HepG2 (cell line): ENCODE measurements around the gene PGC. TPM values are rescaled to one million over a fixed set of nuclear protein-coding genes. Genes with fewer than 3 reads are reported as not detected.

Experiments
- ATM ChIP-seq: fragments of 450-650 bp; IDR thresholded peaks from 2 replicates; pipeline ENCODE4 v1.7.1; 2017; ENCODE audit warnings: mild to moderate bottlenecking, borderline replicate concordance
- BHLHE40 ChIP-seq: IDR thresholded peaks from 2 replicates; pipeline ENCODE4 v1.6.1; 2011; ENCODE audit warnings: low read length, improper control_type of control experiment
- ELF1 ChIP-seq: sonication (generic); formaldehyde crosslinking; IDR thresholded peaks from 2 replicates; pipeline ENCODE4 v1.4.0; 2020; ENCODE audit warnings: missing genetic modification reagents
- HDAC6 ChIP-seq: fragments of 200-600 bp; sonication (generic); IDR thresholded peaks from 2 replicates; pipeline ENCODE4 v1.7.0; 2017; ENCODE audit warnings: mild to moderate bottlenecking, antibody characterized with exemption, low read length, low read depth
- HNF4A ChIP-seq: sonication (generic); formaldehyde crosslinking; IDR thresholded peaks from 2 replicates; pipeline ENCODE4 v1.4.0; 2020; ENCODE audit warnings: missing genetic modification reagents
- HNRNPUL1 ChIP-seq: fragments of 200-400 bp; formaldehyde crosslinking; IDR thresholded peaks from 2 replicates; pipeline ENCODE4 v1.6.1; 2017; ENCODE audit warnings: low read depth, mild to moderate bottlenecking, low read length, moderate library complexity
- JUN ChIP-seq: sonication (generic); formaldehyde crosslinking; IDR thresholded peaks from 2 replicates; pipeline ENCODE4 v1.4.0; 2020; ENCODE audit warnings: mild to moderate bottlenecking, missing genetic modification reagents
- KDM4B ChIP-seq: sonication (generic); formaldehyde crosslinking; IDR thresholded peaks from 2 replicates; pipeline ENCODE4 v1.4.0; 2020; ENCODE audit warnings: missing genetic modification reagents
- KLF11 ChIP-seq: IDR thresholded peaks from 2 replicates; pipeline ENCODE4 v1.6.1; 2016; ENCODE audit warnings: missing compliant biosample characterization
- NFKB2 ChIP-seq: sonication (generic); formaldehyde crosslinking; IDR thresholded peaks from 2 replicates; pipeline ENCODE4 v1.4.0; 2020; ENCODE audit warnings: missing genetic modification reagents, borderline replicate concordance
- PRMT3 ChIP-seq: sonication (generic); formaldehyde crosslinking; IDR thresholded peaks from 2 replicates; pipeline ENCODE4 v1.8.1; 2022; ENCODE audit warnings: low read depth, mild to moderate bottlenecking, moderate library complexity, missing genetic modification reagents, borderline replicate concordance
- SETDB1 ChIP-seq: sonication (generic); formaldehyde crosslinking; IDR thresholded peaks from 2 replicates; pipeline ENCODE4 v1.5.1; 2020; ENCODE audit warnings: missing genetic modification reagents, mild to moderate bottlenecking, borderline replicate concordance
- SNAPC2 ChIP-seq: sonication (generic); formaldehyde crosslinking; IDR thresholded peaks from 2 replicates; pipeline ENCODE4 v1.8.1; 2022; ENCODE audit warnings: mild to moderate bottlenecking, missing genetic modification reagents
- SNAPC5 ChIP-seq: sonication (generic); formaldehyde crosslinking; IDR thresholded peaks from 2 replicates; pipeline ENCODE4 v1.8.1; 2023; ENCODE audit warnings: mild to moderate bottlenecking, missing genetic modification reagents, borderline replicate concordance
- TEAD3 ChIP-seq: optimal IDR thresholded peaks from 2 replicates; pipeline ENCODE3; 2016; ENCODE audit warnings: borderline replicate concordance
- ZFP90 ChIP-seq: sonication (generic); formaldehyde crosslinking; IDR thresholded peaks from 2 replicates; pipeline ENCODE4 v1.8.0; 2022; ENCODE audit warnings: missing genetic modification reagents, mild to moderate bottlenecking, inconsistent platforms, borderline replicate concordance
- ZNF234 ChIP-seq: sonication (generic); formaldehyde crosslinking; conservative IDR thresholded peaks from 2 replicates; pipeline ENCODE4 v1.5.1; 2020; ENCODE audit warnings: mild to moderate bottlenecking, missing genetic modification reagents
- ZNF570 ChIP-seq: sonication (generic); formaldehyde crosslinking; IDR thresholded peaks from 2 replicates; pipeline ENCODE4 v1.4.0; 2020; ENCODE audit warnings: mild to moderate bottlenecking, missing genetic modification reagents, borderline replicate concordance
- ZNF670 ChIP-seq: sonication (generic); formaldehyde crosslinking; IDR thresholded peaks from 2 replicates; pipeline ENCODE4 v1.8.0; 2022; ENCODE audit warnings: mild to moderate bottlenecking, missing genetic modification reagents, borderline replicate concordance
- ZNF792 ChIP-seq: IDR thresholded peaks from 2 replicates; pipeline ENCODE4 v1.6.1; 2016
- polyA plus RNA-seq, 8 experiments: library from polyadenylated mRNA; depleted of rRNA in 3 of 8; stranded (reverse) in 7 of 8; unstranded in 1 of 8; fragments of >200 nt; fragmentation: Illumina TruSeq in 4 of 8; extraction: Trizol in 4 of 8; gene quantifications; 2 replicates each; pipeline versions ENCODE4 v1.2.1 to v1.2.3, GENCODE V29; 2011 to 2016; ENCODE audit warnings: low read depth in 4 of 8, missing spikeins in 1 of 8, mixed read lengths in 1 of 8; ENCODE audit not compliant: insufficient read depth in 1 of 8
- total RNA-seq, 5 experiments: library from RNA; depleted of rRNA; stranded (reverse); fragments of >200 nt; fragmentation: Illumina TruSeq; extraction: Trizol; gene quantifications; 2 replicates each; pipeline ENCODE4 v1.2.3, GENCODE V29; 2016; ENCODE audit warnings: low read depth in 1 of 5
- TF ChIP-seq, protein P1 (sequence below): sonication (generic); formaldehyde crosslinking; IDR thresholded peaks from 2 replicates; pipeline ENCODE4 v1.5.0; 2020; ENCODE audit warnings: missing genetic modification reagents, mild to moderate bottlenecking, borderline replicate concordance
- TF ChIP-seq, protein P2 (sequence below): sonication (generic); formaldehyde crosslinking; IDR thresholded peaks from 2 replicates; pipeline ENCODE4 v1.4.0; 2020; ENCODE audit warnings: missing genetic modification reagents
- TF ChIP-seq, protein P3 (sequence below): sonication (generic); formaldehyde crosslinking; IDR thresholded peaks from 2 replicates; pipeline ENCODE4 v1.5.0; 2020; ENCODE audit warnings: mild to moderate bottlenecking, missing genetic modification reagents

The PGC gene
- total and polyA plus RNA-seq, 2 of the 13 experiments (the other 11 are each of a cell fraction or from before 2014, with no cell fraction given): 426 to 502 TPM

DNA sequence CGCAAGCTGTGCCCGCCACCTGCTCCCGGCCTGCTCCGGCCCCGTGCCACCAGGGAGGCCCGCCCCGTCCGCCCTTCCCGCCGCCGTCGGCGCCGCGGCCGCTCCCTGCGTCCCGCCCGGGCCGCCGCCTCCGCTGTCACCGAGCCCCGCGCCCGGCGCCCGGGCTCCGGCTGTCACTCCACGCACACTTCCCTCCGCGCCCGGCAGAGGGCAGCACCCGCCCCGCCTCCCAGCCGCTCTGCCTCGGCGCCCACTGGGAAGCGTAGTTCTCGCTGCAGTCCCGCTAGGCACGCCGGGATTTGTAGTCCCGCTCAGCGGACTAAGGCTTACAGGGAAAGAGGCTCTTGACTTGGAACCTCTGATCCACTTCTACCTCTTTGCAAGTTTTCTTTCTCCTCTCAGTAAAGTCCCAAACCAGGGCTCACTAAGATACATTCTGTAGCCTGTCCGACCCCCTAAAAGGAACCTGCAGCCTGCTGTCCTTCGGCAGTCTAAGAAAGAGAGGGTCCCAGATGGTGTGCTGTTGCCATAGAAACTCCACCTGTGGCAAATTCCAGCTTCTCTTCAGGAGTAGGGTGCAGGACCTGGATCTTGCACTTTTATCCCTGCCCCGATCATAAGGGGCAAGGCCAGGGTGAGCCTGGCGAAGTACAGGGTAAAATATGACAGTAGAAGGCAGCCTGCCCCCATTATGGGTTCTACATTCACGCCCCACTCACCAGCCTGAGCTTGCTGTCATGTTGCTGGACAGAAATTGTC is 11.6 kb downstream of the PGC start, which contains the start of gene TFEB (continued):
- TF ChIP-seq ZNF570 (CRISPR knock-in tag) (no peak), ZNF670 (CRISPR knock-in tag) (no peak), KDM4B (CRISPR knock-in tag) (peak; percentile 51; the same call in 1 of the 2 replicates), SETDB1 (no peak), ELF1 (CRISPR knock-in tag) (peak; percentile 84), KLF11 (peak; percentile 40; the same call in 1 of the 2 replicates), NFKB2 (CRISPR knock-in tag) (peak; percentile 34; the same call in 1 of the 2 replicates), ZNF234 (0 out of 2 replicates have a peak, but pooled peaks have one; percentile 76), TEAD3 (CRISPR knock-in tag) (peak; percentile 74), ZNF792 (CRISPR knock-in tag) (peak; percentile 75; the same call in 1 of the 2 replicates), HNRNPUL1 (no peak), PRMT3 (CRISPR knock-in tag) (no peak), SNAPC5 (CRISPR knock-in tag) (no peak), HDAC6 (no peak), BHLHE40 (peak; percentile 35; the same call in 1 of the 2 replicates), ATM (no peak), ZFP90 (CRISPR knock-in tag) (no peak), HNF4A (peak; percentile 47), JUN (CRISPR knock-in tag) (no peak), SNAPC2 (CRISPR knock-in tag) (no peak)
- TF ChIP-seq, protein P1, sequence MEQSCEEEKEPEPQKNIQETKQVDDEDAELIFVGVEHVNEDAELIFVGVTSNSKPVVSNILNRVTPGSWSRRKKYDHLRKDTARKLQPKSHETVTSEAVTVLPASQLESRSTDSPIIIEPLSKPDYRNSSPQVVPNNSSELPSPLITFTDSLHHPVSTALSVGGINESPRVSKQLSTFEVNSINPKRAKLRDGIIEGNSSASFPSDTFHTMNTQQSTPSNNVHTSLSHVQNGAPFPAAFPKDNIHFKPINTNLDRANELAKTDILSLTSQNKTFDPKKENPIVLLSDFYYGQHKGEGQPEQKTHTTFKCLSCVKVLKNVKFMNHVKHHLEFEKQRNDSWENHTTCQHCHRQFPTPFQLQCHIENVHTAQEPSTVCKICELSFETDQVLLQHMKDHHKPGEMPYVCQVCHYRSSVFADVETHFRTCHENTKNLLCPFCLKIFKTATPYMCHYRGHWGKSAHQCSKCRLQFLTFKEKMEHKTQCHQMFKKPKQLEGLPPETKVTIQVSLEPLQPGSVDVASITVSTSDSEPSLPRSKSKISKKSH (CRISPR knock-in tag): no peak
- TF ChIP-seq, protein P2, sequence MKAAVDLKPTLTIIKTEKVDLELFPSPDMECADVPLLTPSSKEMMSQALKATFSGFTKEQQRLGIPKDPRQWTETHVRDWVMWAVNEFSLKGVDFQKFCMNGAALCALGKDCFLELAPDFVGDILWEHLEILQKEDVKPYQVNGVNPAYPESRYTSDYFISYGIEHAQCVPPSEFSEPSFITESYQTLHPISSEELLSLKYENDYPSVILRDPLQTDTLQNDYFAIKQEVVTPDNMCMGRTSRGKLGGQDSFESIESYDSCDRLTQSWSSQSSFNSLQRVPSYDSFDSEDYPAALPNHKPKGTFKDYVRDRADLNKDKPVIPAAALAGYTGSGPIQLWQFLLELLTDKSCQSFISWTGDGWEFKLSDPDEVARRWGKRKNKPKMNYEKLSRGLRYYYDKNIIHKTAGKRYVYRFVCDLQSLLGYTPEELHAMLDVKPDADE (CRISPR knock-in tag): 0 out of 2 replicates have a peak, but pooled peaks have one; percentile 23
- TF ChIP-seq, protein P3, sequence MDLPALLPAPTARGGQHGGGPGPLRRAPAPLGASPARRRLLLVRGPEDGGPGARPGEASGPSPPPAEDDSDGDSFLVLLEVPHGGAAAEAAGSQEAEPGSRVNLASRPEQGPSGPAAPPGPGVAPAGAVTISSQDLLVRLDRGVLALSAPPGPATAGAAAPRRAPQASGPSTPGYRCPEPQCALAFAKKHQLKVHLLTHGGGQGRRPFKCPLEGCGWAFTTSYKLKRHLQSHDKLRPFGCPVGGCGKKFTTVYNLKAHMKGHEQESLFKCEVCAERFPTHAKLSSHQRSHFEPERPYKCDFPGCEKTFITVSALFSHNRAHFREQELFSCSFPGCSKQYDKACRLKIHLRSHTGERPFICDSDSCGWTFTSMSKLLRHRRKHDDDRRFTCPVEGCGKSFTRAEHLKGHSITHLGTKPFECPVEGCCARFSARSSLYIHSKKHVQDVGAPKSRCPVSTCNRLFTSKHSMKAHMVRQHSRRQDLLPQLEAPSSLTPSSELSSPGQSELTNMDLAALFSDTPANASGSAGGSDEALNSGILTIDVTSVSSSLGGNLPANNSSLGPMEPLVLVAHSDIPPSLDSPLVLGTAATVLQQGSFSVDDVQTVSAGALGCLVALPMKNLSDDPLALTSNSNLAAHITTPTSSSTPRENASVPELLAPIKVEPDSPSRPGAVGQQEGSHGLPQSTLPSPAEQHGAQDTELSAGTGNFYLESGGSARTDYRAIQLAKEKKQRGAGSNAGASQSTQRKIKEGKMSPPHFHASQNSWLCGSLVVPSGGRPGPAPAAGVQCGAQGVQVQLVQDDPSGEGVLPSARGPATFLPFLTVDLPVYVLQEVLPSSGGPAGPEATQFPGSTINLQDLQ: no peak
